Spleen (tissue), 11 donors: ENCODE results near the gene ZNF804A. TPM values are rescaled to one million over a fixed set of nuclear protein-coding genes. Genes with fewer than 3 reads are reported as not detected.

ENCODE experiments used
- DNase-seq: peaks from one replicate; pipeline ENCODE4 v3.0.0-alpha.2; 2020
- H3K27ac ChIP-seq, 8 donors: fragments of 200-600 bp; sonication (generic) in 7 of 8; 1 replicate in 4 of 8; 2 replicates in 4 of 8; pipeline versions ENCODE4 v1.5.0 to v1.8.0; 2016 to 2021; ENCODE audit warnings: inconsistent platforms in 4 of 8, mild to moderate bottlenecking in 4 of 8, moderate library complexity in 1 of 8
- H3K27me3 ChIP-seq, 7 donors: fragments of 200-600 bp; sonication (generic) in 6 of 7; replicated peaks in 1 of 7; 1 replicate in 4 of 7; 2 replicates in 3 of 7; pipeline versions ENCODE4 v1.5.0 to v1.8.0; 2016 to 2021; ENCODE audit warnings: inconsistent platforms in 3 of 7, mild to moderate bottlenecking in 1 of 7
- H3K36me3 ChIP-seq, 6 donors: fragments of 200-600 bp; sonication (generic) in 5 of 6; 1 replicate in 4 of 6; 2 replicates in 2 of 6; pipeline versions ENCODE4 v1.5.0 to v1.8.0; 2016 to 2021; ENCODE audit warnings: inconsistent platforms in 2 of 6
- H3K4me1 ChIP-seq, 6 donors: fragments of 200-600 bp; sonication (generic) in 5 of 6; 1 replicate in 3 of 6; 2 replicates in 3 of 6; pipeline versions ENCODE4 v1.5.0 to v1.8.0; 2016 to 2021; ENCODE audit warnings: inconsistent platforms in 3 of 6
- H3K4me3 ChIP-seq, 8 donors: fragments of 200-600 bp; sonication (generic) in 7 of 8; 1 replicate in 4 of 8; 2 replicates in 4 of 8; pipeline versions ENCODE4 v1.5.0 to v1.8.0; 2016 to 2021; ENCODE audit warnings: inconsistent platforms in 4 of 8, mild to moderate bottlenecking in 4 of 8, moderate library complexity in 2 of 8
- H3K9me3 ChIP-seq, 8 donors: fragments of 200-600 bp; sonication (generic) in 7 of 8; 1 replicate in 4 of 8; 2 replicates in 4 of 8; pipeline versions ENCODE4 v1.5.0 to v1.8.0; 2016 to 2021; ENCODE audit warnings: inconsistent platforms in 4 of 8
- POLR2A ChIP-seq, 3 donors: fragments of 450-650 bp; IDR thresholded peaks; one replicate each; pipeline ENCODE4 v1.5.1; 2017; ENCODE audit warnings: antibody characterized with exemption in 3 of 3, mild to moderate bottlenecking in 1 of 3
- POLR2AphosphoS5 ChIP-seq, 3 donors: sonication (generic); formaldehyde crosslinking; IDR thresholded peaks; one replicate each; pipeline ENCODE4 v1.5.1; 2017; ENCODE audit warnings: antibody characterized with exemption in 3 of 3
- WGBS, 5 donors: extraction: QIAGEN DNeasy Blood & Tissue Kit in 3 of 5; methylation state at CpG; one replicate each; pipeline versions ENCODE4 v1.1.5 to v1.1.7; 2013 to 2018; 5-methylcytosine and 5-hydroxymethylcytosine counted together
- intact Hi-C: fragments of 100-400 bp; cut with DNase I; formaldehyde crosslinking; loops from one replicate; pipeline ENCODE4 v1.15.0; 2023; ENCODE audit warnings: low total_unique reads
- polyA plus RNA-seq, 3 donors: library from polyadenylated mRNA; stranded (reverse); fragments of 200-250 nt; gene quantifications; one replicate each; pipeline ENCODE4 v1.2.1, GENCODE V29; 2013
- total RNA-seq, 7 donors: library from RNA; depleted of rRNA in 3 of 7; stranded (reverse); fragments of >200 nt in 3 of 7; fragmentation: NEBNext Ultra II Directional in 4 of 7; extraction: Animal tissue kit (Norgen Biotek cat#: 25700) in 4 of 7; gene quantifications; one replicate each; pipeline versions ENCODE4 v1.1.0 to v1.2.1, GENCODE V29; 2016 to 2021
- TF ChIP-seq, protein P1 (sequence below), 11 experiments: fragments of 200-600 bp in 7 of 11; fragments of 450-650 bp in 4 of 11; sonication (generic) in 4 of 11; IDR thresholded peaks in 8 of 11; conservative IDR thresholded peaks in 3 of 11; 1 replicate in 7 of 11; 2 replicates in 4 of 11; pipeline versions ENCODE4 v1.4.0 to v1.8.0; 2016 to 2021; ENCODE audit warnings: antibody characterized with exemption in 11 of 11, inconsistent platforms in 4 of 11, mild to moderate bottlenecking in 1 of 11
- donor health status: healthy with polysubstance abuse.
- donor health status: DM: no; HTN: no; CAD: no; lungs with moderate emphysema.
- donor health status: DM: no; HTN: no; CAD: no.
- donor health status: Bipolar disorder and iron deficiency.
- donor health status: healthy.
- donor health status: DM: no; HTN: no; CAD: no.
- donor health status: DM: yes; HTN: yes; CAD: no.

Gene ZNF804A
- total and polyA plus RNA-seq, 10 donors: 0.21 to 1.8 (median 0.41) TPM

DNA sequence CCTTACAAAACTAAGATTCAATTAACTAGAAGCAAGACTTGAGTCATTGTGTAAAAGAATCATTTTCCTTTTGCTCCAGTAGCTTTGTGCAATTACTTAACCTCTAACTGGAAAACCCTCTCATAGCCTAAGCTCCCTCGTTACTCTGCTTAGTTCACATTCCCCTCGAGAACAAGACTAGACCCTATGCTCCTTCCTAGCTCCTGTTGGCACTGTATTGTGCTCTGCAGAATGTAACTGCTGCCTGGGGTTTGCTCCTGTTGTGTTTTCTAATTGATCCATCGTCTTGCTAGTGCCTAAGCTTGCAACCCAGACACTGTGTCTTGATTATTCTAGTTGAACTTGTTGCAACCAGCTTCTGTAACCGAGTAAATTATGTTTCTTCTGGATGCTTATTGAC, 347.0 kb downstream of the ZNF804A start:
- H3K4me1 ChIP-seq: no peaks in the 10 kb centered on the region
- H3K36me3 ChIP-seq: no peaks in the 10 kb centered on the region
- H3K4me3 ChIP-seq: no peak overlapping the region
- H3K27ac ChIP-seq: no peak overlapping the region
- intact Hi-C loops: no loop called here
- H3K9me3 ChIP-seq: no peaks in the 10 kb centered on the region
- WGBS, 5 donors: 54 to 73% (median 67%) methylated on average over 4 of the region's 4 CpGs
- H3K27me3 ChIP-seq: no peaks in the 10 kb centered on the region
- TF ChIP-seq POLR2A (IDR thresholded peaks at IDR 0.05) (no peak), POLR2AphosphoS5 (IDR thresholded peaks at IDR 0.05) (no peak)
- TF ChIP-seq, protein P1, sequence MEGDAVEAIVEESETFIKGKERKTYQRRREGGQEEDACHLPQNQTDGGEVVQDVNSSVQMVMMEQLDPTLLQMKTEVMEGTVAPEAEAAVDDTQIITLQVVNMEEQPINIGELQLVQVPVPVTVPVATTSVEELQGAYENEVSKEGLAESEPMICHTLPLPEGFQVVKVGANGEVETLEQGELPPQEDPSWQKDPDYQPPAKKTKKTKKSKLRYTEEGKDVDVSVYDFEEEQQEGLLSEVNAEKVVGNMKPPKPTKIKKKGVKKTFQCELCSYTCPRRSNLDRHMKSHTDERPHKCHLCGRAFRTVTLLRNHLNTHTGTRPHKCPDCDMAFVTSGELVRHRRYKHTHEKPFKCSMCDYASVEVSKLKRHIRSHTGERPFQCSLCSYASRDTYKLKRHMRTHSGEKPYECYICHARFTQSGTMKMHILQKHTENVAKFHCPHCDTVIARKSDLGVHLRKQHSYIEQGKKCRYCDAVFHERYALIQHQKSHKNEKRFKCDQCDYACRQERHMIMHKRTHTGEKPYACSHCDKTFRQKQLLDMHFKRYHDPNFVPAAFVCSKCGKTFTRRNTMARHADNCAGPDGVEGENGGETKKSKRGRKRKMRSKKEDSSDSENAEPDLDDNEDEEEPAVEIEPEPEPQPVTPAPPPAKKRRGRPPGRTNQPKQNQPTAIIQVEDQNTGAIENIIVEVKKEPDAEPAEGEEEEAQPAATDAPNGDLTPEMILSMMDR (IDR thresholded peaks at IDR 0.05 in 8 of 11, conservative IDR thresholded peaks at IDR 0.05 in 3 of 11): no peak
- DNase-seq: no peak

DNA sequence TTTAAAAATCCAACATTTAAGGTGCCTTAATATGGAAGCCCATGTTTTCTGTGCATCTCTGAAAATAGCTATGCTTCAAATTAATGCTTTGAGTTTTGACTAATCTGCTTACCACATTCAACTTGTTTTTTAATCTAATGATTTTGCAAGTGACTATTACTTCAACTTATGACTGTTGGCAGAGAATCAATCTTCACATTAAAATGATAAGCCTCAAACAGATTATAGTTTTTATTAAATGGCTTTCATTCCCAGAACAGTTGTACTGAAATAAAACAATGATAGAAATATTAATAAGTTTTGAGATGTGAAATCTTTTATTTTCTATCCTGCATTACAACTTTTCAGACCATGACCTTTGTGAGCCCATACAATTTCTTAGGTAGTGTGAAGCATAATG, 347.5 kb downstream of the ZNF804A start:
- Histone ChIP-seq H3K4me1 (no peaks in the 10 kb centered on the region), H3K27me3 (no peaks in the 10 kb centered on the region), H3K9me3 (peaks cover 0 to 1% (median 0%) of the 10 kb centered on the region in 8 donors), H3K4me3 (no peak overlapping the region), H3K36me3 (no peaks in the 10 kb centered on the region), H3K27ac (no peak overlapping the region)
- DNase-seq: no peak
- intact Hi-C loops: no loop called here
- no peak for TF ChIP-seq POLR2AphosphoS5 (IDR thresholded peaks at IDR 0.05)
- TF ChIP-seq, protein P1 (IDR thresholded peaks at IDR 0.05 in 8 of 11, conservative IDR thresholded peaks at IDR 0.05 in 3 of 11): no peak
- no peak for TF ChIP-seq POLR2A (IDR thresholded peaks at IDR 0.05)

DNA sequence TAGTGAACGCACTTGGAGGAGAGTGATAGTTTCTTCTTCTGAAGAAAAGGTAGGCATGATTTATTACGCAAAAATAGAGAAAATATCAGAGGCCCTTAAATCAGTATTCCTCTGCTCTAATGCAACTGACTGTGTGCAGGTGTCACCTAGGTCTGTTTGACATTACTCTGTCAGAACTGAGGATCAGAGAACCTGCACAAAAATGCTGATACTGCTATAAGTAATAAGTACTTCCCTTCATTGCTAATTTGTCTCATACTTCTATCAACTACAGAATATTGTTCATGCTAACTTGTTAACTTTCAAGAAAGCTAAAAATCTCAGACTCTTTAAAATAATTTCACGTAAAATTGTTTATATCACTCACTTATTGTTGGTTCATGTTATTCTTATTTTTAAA, 358.5 kb downstream of the ZNF804A start:
- H3K27me3 ChIP-seq: no peaks in the 10 kb centered on the region
- no peaks in the 10 kb centered on the region for H3K36me3 ChIP-seq
- peaks cover 0 to 7% (median 2%) of the 10 kb centered on the region in 8 donors for H3K9me3 ChIP-seq
- no peaks in the 10 kb centered on the region for H3K4me1 ChIP-seq
- intact Hi-C loops: no loop called here
- TF ChIP-seq POLR2AphosphoS5 (IDR thresholded peaks at IDR 0.05): no peak
- TF ChIP-seq POLR2A (IDR thresholded peaks at IDR 0.05): no peak
- TF ChIP-seq, protein P1 (IDR thresholded peaks at IDR 0.05 in 8 of 11, conservative IDR thresholded peaks at IDR 0.05 in 3 of 11): no peak
- no peak overlapping the region for H3K27ac ChIP-seq
- 85 to 94% (median 89%) methylated on average over 3 of the region's 3 CpGs for WGBS, 5 donors
- no peak overlapping the region for H3K4me3 ChIP-seq
- DNase-seq: no peak

DNA sequence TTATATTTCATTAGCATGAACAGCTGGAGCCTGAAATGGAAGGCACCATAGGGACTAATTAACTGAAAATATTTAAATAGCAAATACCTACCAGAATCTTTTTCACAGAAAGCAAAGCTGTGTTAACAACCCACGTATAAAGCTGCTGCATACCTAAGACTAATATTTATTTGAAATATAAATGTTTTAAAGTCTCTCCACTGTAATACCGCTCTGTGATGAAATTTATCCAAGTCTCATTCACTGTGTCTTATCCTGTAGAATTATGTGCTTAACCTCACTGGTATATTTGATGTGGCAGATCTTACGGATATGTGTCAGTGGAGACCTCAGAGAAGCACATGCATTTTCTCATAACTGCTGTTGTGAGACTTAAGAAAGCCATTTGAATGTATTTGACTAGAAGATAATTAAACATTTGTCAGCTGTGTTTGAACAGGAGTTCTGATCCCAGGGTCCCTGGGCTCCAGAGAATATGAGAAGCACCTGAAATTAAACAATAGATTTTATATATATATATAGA, 373.3 kb downstream of the ZNF804A start:
- intact Hi-C loops: no loop called here
- TF ChIP-seq POLR2A (IDR thresholded peaks at IDR 0.05): no peak
- TF ChIP-seq, protein P1 (IDR thresholded peaks at IDR 0.05 in 8 of 11, conservative IDR thresholded peaks at IDR 0.05 in 3 of 11): no peak
- no peak for TF ChIP-seq POLR2AphosphoS5 (IDR thresholded peaks at IDR 0.05)
- no peak for DNase-seq
- Histone ChIP-seq H3K4me1 (no peaks in the 10 kb centered on the region), H3K4me3 (no peak overlapping the region), H3K27ac (no peak overlapping the region), H3K27me3 (no peaks in the 10 kb centered on the region), H3K9me3 (peaks cover 0 to 15% (median 9%) of the 10 kb centered on the region in 8 donors), H3K36me3 (no peaks in the 10 kb centered on the region)
- WGBS, 5 donors: 86 to 88% (median 88%) methylated on average over 3 of the region's 3 CpGs
